Measurements from ENCODE around the gene RETNLB. TPM values are rescaled to one million over a fixed set of nuclear protein-coding genes. Genes with fewer than 3 reads are reported as not detected.

The RETNLB gene
- total RNA-seq = not detected in 2 replicates

DNA sequence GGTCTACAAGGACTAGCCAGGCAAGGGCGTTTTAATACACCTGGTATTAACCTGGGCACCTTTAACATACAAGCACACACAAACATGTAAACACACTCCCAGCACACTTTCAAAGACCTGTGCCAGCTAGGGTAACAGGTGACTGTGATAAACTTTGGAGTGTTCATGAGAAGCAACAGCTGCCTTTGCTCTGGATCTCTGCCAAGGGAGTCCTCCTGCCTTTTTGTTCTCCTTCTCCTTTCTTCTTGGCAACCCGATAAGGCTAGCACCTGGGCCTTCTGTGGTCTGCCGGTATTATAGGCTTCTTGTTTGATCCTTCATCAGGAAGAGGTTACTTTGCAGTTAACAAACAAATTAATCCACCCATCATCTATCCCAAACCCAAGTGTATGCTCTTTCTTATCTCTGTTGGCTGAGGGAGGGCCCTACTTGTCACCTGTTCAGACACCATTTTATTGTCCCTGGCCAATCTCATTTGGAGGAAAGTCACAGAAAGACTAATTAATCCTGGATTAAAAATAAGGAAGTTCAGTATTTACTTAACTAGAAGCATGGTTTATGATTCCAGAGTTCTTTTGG lies at the start of gene RETNLB:
Gene RETNLB (minus strand): TSS at position 7 of the 579 bp plus-strand sequence. CDS start 225 bp downstream, outside the sequence.

Other genes starting within 250 kb of the RETNLB start
- gene MYH15, start 246.8 kb downstream of the RETNLB start, total RNA-seq = 0.50 and 1.0 TPM in 2 replicates
- 5.8 and 27.3 TPM in 2 replicates for gene CIP2A, start 168.0 kb downstream of the RETNLB start, total RNA-seq
- 16.5 and 25.5 TPM in 2 replicates for gene DZIP3, start 167.7 kb downstream of the RETNLB start, total RNA-seq
- gene TRAT1, start 65.4 kb upstream of the RETNLB start, total RNA-seq = not detected in 2 replicates
- gene GUCA1C, start 196.5 kb upstream of the RETNLB start, total RNA-seq = not detected in 2 replicates